ENCODE results near the gene AFF3.
"Not testable (repeated sequence)": the region's sequence is repeated elsewhere in the genome, so short reads cannot be mapped to it uniquely, and the experiment has no call there.

The AFF3 gene

DNA sequence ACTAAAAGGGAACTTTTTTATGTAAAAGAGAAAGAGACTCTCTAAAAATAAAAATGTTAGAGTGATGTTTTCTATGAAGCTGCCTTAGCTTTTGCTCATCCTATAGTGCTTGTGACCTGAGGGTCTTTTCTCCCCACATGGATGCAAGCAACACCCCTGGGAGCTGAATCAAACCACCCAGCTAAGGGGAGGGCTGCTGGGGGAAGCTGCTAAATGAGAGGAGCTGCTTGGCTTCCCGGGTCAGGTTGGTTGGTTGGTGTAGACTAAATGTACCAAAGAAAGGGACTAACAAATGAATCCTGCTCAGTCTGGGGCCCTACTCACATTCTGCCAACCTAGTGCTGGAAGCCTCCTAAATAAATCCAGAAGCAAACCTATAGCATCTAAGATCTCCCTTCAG, 35.0 kb downstream of the AFF3 start:
- DNase-seq = no peak

- peak; percentile 84 for DNase-seq
These were observed 35.9 kb downstream of the AFF3 start for GRCh38 chr2:100106460-100106859.

GRCh38 chr2:100105678-100106054, 36.7 kb downstream of the AFF3 start:
- DNase-seq = no peak

DNA sequence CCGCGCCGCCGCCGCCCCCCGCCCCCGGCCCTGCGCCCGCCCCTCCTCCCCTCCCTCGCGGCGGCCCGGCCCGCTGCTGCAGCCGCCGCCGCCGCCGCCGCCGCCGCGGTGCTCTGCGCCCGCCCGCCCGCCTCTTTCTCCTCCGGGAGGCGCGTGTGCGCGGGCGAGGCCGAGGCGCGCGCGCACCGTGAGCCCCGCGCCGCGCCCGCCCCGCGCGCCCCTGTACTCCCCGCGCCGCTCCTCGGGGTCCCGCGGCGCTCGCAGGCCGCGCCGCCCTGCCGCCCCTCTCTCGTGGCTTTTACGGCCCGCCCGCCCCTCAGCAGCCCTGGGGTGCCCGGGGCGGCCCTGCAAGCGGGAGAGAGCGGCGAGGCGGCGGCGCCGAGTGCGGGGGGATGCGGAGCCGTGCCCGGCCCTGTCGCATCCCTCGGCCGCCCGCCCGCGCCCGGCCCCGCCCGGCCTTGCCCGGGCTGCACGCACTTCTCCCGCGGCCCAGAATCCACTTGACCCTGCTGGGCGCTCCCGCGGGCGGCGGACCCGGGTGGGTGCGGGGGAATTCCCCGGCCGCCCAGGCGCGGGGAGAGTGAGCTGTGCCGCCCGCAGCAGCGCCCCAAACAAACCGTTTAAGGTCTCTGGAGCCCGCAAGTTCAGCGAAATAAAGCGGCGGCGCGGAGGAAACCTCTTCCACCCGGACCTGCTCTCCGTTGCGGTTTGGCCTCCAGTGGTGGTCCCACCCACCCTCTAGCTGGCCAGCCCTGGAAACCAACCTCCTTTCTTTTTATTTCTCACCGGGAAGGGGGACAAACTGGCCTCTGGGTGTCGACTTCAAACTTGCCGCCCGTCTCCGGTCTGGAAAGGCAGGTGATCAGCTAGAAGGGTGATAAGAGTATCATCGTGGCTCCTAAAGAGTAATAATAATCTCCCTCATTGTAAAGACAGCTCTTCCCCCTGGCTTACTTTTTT, 37.4 kb downstream of the AFF3 start:
- peak; percentile 57 for DNase-seq

GRCh38 chr2:100104265-100104664, 38.1 kb downstream of the AFF3 start:
- not testable (repeated sequence) for DNase-seq

DNA sequence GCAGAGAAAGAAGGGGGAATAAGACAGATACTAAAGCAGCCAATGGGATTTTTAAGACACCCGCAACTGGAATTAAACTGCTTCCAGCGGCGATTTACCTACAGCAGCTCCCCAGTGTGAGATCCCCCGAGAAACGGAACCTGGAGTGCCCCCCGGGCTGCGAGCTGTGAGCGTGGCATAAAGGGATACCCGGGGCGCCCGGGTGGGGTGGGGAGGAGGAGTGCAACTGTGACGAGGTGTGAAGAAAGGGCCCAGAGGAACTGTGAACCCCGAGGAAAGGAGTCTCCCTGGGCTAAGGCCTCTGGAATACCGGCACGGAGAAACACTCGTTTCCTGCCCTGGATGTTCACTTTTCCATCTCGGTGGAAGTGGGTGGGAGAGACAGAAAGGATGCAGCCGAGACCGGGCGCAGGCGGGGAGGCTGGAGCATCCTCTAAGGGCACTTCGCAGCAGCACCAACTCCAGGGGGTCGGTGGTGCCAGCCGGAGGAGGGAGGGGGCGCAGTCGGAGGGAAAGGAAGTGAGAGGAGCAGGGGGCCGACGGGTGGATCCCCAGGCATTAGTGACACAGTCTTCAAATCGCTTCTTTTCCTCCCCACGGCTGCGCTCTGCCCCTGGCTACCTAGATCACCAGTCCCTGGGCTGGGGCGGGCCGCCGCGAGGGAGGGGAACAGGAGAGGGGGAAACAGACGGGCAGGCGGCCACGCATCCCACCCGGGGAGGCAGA, 38.7 kb downstream of the AFF3 start:
- DNase-seq = peak; percentile 22

GRCh38 chr2:100102466-100103180, 39.8 kb downstream of the AFF3 start:
- DNase-seq = not testable (repeated sequence)

GRCh38 chr2:100098855-100099254, 43.5 kb downstream of the AFF3 start:
- not testable (repeated sequence) for DNase-seq

GRCh38 chr2:100097611-100098294, 44.6 kb downstream of the AFF3 start:
- not testable (repeated sequence) for DNase-seq

- not testable (repeated sequence) for DNase-seq
These were observed 46.5 kb downstream of the AFF3 start for GRCh38 chr2:100095845-100096244.

- DNase-seq = not testable (repeated sequence)
These were observed 50.6 kb downstream of the AFF3 start for GRCh38 chr2:100091807-100092206.

DNA sequence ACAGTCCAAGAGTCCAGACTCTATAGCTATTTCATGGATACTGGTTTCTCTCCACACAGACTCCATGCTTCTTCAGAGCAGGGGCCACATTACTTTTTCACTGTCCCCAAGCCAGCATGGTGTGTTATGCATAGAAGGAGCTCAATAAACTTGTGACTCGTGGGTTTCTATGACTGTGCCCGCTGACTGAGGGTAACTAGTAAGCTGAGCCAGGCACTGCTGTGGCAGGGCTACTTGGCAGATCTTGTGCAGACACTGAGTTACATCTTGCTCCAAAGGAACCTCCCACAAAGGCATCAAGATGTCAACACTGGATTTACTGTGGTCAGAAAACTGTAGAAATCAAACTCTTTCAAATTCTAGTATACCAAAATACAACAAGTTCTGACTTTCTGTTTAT, 56.6 kb downstream of the AFF3 start:
- not testable (repeated sequence) for DNase-seq

GRCh38 chr2:100083421-100084216, 58.8 kb downstream of the AFF3 start:
- not testable (repeated sequence) for DNase-seq

GRCh38 chr2:100082302-100082978, 60.0 kb downstream of the AFF3 start:
- not testable (repeated sequence) for DNase-seq

- DNase-seq = no peak
These were observed 64.5 kb downstream of the AFF3 start for GRCh38 chr2:100077935-100078334.

- no peak for DNase-seq
These were observed 64.9 kb downstream of the AFF3 start for GRCh38 chr2:100077456-100077855.

GRCh38 chr2:100075532-100075931, 66.9 kb downstream of the AFF3 start:
- no peak for DNase-seq

DNA sequence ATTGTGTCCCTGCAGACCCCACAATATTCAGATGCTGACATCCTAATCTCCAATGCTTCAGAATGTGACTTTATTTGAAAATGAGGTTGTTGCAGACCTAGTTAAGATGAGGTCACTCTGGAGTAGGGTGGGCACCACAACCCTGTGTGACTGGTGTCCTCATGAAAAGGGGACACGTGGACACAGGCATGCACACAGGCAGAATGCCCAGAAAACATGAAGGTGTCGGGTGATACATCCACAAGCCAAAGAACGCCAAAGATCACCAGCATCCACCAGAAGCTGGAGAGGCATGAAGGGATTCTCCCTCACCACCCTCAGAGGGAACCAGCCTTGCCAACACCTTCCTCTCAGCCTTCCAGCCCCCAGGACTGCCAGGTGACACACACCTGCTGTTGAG, 69.3 kb downstream of the AFF3 start:
- DNase-seq = no peak

DNA sequence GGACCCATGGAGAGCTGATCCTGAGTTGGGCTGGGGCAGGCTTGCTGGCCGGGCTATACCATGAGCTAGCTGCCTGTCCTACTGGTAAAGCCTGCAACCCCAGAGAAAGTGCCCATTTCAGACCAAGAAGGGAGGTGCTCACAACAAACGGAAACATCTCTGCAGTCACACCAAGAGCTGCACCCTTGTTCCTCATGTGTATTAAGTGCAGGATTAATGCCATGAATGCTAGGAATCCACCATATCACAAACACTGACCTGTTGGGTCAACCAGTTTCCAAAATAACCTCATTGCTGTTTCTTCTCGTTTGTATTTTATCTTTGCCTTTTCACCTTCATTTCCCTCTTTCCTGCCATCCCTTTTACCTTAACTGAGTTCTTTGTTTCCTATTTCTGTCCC, 69.9 kb downstream of the AFF3 start:
- DNase-seq = no peak

DNA sequence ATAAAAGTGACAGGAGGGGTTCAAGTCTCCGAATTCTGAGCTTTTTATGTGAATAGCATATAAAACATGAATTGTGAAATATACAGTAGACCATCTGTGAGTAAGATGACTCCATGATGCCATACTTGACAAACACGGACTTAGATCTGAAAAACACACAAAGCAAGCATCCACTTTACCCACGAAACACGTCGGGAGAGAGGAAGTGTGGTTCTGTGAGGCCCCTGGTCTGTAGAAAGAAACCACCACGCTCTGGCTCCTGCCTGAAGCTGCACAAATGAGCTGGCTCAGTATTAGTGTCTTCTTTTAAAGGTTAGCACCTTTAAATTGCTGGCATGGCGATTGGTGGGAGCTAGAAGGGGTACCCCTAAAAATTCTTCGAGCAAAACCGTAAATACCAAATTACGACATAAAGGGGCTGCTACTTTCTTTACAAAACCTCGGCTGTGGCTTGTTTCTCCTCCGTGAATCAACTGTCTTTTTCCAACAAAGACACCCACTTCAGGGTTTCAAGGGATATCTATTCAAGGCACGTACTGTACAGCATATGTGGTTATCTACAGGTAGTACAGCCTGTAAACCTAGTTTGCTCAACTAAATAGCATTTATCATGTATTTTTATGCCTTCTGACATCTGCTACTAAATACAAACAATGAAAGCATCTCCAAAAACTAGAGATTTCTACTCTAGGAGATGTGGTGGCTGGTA, 70.9 kb downstream of the AFF3 start:
- DNase-seq = no peak

DNA sequence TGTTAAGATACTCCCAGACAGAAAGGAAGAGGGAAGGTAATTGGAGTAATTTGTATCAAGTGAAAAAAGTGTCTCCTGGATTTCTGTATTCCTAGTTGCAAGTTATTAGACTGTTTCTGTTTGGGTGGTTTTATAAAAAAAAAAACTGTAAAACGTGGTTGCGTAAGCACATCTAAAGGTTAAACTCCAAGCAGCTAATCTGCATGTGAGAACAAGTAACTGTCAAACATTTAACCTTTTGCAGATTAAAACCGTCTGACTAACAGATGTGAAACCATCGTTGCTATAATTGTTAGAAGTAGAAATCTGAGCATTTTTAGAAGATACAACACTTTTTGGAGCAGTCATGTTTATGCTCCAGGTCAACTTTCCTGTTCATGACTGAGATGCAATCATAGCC, 72.3 kb downstream of the AFF3 start:
- no peak for DNase-seq

Measured in NCI-H69 (cell line).